ENCODE data around the gene HVCN1.
"Not testable (repeated sequence)": the region's sequence is repeated elsewhere in the genome, so short reads cannot be mapped to it uniquely, and the experiment has no call there.

Gene HVCN1, protein sequence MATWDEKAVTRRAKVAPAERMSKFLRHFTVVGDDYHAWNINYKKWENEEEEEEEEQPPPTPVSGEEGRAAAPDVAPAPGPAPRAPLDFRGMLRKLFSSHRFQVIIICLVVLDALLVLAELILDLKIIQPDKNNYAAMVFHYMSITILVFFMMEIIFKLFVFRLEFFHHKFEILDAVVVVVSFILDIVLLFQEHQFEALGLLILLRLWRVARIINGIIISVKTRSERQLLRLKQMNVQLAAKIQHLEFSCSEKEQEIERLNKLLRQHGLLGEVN

DNA sequence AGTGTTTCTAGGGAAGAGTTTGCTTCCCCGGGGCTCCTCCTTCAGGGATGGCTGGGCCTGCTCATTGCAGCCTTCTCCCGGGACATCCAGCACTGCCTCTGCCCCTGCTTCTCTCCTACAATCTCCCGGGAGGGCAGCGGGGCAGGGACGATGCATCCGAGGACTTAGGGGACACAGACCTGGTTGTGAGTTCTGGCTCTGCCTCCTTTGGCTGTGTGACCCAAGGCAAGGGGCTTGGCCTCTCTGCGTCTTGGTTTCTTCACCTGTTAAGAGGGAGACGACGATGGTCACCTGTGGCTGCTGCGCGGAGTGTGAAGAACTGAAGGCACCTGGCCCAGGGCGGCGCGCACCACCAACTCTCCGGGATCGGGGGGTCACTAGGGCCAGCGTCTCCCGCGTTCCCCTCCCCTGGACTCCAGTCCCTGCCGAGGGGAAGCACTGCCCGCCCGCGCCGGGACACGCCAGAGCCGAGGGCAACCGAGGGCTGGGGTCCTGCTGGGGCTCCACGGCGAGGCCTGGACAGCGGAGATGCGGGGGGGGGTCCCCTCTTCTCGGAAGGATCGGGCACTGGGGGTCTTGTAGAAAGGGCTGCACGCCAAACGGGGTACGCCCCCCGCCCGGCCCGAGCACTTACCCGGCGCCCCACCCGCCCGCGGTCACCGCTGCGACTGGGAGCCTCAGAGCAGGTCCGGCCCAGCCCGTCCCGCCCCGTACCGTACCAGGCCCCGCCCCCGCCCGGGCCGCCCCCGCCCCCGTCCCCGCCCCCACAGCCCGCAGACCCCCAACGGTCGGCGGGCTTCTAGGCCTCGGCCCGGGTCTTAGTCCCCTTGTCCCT lies at the start of gene HVCN1:
Gene HVCN1 (minus strand): TSS at position 670 of the 835 bp plus-strand sequence. CDS start 5,870 bp downstream, outside the sequence.
- peak; percentile 44 for DNase-seq

DNA sequence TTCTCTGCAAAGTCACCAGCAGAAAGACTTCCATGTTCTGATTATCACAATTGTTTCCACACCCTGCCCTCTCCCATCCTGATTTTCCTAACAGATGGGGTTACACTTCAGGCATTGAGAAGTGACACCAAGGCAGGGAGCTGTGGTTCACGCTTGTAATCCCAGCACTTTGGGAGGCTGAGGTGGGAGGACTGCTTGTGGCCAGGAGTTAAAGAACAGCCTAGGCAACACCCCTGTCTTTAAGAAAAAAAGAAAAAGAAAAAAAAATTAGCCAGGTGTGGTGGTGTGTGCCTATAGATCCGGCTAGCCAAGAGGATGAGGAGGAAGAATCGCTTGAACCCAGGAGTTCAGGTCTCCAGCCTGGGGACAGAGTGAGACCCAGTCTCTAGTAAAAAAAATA lies 48.6 kb upstream of the HVCN1 start:
- DNase-seq = no peak

DNA sequence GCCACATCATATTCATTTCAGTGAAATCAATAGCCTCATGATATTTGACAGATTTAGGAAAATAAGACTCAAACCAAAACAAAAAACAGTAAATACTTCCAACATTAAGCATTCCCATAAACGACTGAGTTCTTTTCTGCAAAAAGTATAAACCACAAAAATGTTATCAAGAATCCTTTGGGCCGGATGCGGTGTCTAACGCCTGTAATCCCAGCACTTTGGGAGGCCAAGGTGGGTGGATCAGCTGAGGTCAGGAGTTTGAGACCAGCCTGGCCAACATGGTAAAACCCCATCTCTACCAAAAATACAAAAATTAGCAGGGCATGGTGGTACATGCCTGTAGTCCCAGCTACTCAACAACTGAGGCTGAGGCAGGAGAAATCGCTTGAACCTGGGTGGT lies 48.1 kb upstream of the HVCN1 start:
- DNase-seq = not testable (repeated sequence)

DNA sequence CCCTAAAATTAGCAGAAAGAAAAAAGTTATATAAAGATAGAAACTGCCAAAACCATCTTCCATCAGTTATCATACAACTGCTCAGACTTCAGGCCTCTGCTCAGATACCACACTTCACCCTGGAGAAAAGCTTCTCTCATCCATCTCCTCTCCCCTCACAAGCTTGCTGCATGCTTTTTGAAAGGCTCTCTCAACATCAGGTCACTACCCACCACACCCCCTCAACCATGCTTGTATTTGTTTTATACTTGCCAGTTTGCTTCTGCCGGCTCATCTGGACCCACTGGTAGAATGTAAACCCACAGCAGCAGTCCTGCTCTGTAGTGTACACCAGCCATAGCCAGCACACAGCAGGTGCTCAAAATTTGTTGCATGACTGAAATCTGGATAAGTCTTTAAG lies 45.0 kb upstream of the HVCN1 start:
- DNase-seq = no peak

DNA sequence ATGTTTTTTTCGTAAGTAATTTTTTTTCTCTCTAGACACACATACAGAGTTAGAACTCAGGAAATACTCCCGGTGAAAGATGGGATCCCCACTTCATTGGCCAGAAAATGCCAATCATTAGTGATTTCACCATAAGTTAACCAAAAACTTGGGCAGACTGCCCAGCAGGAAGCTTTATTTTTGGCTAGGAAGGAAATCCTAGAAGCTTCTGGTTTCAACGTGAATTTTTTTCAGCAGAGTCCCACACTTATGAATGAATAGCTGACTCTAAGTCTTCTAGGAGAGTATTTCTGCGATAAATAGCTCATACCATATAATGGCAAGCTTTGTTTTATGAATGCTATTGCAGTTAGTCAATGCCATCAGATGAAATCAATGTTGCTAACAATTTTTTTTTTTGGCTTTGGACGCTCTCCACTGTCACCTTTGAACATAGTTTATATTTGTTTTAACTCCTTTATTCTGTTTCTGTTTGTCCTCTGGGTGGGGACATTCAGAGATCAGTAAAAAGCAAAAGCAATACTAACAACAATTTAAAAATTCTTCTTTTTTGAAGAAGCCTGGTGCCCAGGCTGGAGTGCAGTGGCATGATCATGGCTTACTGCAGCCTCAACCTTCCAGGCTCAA lies 44.3 kb upstream of the HVCN1 start:
- DNase-seq = no peak

DNA sequence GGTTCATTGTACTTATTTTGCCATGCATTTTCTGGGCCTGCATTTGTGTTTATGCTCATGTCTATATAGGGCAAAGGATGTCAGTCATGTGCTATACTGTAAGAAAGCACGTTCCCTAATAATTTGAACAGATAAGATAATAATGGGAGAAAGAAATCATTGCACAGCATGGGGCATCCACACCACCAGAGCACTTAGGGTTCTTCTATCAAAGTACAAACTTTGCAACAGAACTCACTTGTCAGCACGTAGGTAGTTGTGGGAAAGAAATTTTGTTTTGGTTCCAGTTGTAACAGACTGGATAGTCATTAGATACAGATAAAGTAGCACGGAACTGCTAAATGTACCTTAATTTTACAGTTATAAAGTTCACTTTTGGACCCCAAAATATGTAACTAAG lies 43.7 kb upstream of the HVCN1 start:
- no peak for DNase-seq

DNA sequence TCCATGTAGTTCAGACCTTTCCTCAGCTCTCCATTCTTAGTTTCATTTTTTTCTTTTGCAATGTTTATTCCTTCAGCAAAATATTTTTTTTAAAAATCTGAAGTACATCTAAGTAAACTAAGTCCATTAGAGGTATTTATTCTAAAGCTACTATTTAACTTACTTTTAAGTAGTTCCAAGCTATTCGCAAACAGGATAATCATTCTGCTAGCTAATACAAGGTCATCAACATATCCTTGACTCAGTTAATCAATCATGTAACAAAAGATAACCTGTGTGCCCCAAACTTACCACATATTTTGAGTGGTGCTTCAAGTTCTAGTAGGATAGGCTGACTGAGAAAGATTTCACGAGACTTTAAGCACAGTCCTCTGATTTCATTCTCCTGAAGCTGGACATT lies 42.6 kb upstream of the HVCN1 start:
- DNase-seq = no peak

DNA sequence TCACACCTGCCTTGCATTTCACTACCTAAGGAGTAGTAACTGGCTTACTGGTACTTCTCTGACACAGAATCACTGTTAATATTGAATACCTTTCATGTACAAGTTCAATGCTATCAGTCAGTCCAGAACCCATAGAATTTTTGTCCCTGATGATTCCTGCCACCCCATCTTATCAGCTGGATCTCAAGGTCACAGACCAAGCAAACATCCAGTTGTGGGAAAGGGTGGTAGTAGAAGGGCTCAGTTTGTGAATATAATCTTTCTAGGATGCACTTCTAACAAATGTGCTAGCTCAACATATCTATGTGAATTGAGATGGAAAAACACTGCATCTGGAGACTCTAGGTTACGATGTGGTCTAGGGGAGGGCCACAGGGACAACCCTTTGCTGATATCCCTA lies 39.7 kb upstream of the HVCN1 start:
- no peak for DNase-seq

DNA sequence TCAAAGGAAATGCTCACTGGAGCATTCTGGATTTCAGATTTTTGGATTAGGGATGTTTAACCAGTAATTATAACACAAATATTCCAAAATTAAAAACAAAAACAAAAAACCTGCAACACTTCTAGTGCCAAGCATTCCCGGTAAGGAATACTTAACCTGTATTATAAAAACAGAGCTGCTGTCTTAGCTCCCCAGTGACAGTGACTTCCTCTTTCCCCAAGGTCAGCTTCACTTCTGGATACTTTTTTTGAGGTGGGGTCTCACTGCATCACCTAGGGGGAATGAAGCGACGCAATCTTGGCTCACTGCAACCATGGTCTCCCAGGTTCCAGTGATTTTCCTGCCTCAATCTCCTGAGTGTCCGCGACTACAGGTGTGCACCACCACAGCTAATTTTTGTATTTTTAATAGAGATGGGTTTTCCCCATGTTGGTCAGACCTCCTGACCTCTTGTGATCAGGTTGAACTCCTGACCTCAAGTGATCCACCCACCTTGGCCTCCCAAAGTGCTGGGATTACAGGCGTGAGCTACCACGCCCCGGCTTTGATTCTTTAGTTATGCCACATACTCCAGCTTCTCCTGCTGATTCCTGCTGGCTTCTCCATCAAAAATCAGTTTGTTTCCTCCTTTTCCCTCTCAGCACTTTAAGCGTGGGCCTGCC lies 37.9 kb upstream of the HVCN1 start:
- no peak for DNase-seq

DNA sequence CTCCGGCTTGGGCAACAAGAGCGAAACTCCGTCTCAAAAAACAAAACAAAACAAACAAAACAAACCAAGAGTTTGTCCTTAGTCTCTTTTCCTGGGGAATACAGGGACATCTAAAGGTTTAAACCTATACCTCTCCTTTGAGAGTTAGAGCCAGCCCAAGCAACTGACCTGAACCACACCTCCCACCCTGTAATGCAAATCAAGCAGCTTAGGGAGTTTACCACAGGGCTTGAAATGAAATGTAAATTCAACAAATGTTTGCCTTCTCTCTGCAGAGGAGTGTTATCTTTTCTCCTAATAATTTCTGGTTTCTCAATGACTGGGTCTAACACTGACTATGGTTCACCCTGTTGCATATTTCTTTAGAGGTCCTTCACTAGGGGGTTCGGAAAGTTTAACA lies 37.1 kb upstream of the HVCN1 start:
- no peak for DNase-seq

DNA sequence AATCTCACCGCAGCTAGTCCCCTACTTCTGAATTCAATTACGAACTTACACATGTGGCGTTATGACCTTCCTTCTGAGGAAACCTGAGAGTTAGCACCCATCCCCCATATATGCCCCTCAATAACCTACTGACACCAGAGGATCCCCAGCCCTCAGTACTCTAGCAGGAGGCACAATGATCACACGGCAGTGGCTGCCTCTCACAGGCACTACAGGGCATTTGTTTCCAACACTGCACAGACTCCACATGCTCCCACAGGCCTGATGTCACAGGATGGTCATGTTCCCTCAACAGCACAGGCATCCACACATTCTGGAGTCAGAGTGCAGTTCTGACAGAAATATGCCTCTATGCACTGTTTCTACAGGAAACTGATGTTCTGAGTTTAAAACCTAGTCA lies 36.4 kb upstream of the HVCN1 start:
- no peak for DNase-seq

DNA sequence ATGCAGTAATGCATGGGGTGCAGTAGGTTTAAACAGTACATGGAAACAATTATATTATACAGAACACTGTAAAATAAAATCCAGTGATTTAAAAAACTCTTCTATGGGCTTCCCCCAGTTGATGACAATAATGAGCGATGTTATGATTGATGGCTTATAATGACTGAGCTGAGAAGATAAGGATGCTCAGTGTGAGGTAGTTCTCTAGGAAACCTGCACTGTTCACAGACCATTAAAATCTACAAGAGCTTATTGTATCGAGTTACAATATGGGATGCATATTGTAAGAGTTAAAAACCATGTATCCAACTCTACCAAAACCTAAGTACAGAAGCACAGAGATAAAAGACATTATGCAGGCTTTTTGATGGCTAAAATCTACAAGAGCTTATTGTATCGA lies 34.0 kb upstream of the HVCN1 start:
- not testable (repeated sequence) for DNase-seq

DNA sequence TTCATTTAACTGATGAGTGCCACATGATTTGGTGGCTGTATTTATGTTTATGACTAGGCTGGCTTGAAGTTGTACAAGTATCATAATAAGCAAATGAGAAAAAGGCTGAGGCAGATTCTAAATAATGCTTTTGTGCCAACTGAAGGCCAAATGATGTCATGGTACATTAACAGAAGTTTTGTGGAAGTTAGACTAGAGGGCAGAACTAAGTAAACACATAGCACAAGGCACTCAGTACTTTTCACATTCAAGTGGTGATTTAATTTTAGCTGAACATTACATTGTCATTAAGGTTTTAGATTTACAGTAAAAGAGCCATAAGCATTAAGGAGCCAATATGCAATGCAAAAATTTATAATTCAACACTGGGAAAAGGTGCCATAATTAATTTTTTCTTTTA lies 32.7 kb upstream of the HVCN1 start:
- no peak for DNase-seq

DNA sequence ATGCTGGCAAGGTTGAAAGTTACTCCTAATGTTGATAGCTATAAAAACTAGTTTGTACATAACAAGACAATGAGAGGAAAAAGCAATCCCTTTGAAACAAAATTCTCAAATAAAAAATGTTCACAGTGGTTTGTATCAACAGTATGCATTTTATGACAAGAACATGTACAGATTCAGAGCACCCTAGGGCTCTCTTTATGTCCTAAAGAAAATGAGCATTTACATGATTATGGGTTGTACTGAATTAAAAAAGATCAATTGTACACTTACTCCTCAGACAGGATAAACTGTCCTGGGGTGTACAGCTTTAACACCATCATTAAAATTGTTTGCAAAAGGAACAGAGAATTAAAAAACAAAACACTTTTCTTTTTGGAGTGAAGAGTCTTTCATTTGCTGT lies 31.6 kb upstream of the HVCN1 start:
- no peak for DNase-seq

DNA sequence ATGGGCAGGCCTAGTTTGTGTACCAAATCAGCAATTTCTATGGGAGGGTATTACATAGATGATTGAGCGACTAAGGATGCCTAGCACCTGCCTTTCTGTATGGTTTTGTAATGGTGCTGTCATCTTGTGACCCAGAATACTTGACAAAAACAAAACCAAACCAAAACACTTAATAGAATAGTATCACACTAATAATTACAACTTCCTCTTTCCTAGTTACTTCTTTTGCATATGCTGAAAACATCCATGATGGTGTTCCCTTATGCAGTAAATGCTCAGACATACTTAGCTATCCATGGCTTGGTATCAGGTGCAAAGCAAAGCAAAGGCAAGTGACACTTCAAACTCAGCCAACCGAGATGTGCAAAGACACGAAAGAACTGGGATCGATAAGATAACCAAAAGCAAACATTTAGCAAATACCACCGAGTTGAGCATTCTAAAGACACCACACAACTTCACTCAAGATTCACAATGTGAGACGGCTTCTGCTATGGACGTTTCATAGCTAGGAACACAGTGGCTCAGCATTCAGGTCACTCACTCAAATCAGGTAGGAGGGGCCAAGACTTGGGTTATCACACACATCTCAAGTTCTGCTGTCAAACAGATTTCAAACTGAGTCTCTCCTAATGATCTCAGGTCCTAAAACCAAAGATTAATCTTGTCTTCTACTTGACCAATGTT lies 29.4 kb upstream of the HVCN1 start:
- no peak for DNase-seq

DNA sequence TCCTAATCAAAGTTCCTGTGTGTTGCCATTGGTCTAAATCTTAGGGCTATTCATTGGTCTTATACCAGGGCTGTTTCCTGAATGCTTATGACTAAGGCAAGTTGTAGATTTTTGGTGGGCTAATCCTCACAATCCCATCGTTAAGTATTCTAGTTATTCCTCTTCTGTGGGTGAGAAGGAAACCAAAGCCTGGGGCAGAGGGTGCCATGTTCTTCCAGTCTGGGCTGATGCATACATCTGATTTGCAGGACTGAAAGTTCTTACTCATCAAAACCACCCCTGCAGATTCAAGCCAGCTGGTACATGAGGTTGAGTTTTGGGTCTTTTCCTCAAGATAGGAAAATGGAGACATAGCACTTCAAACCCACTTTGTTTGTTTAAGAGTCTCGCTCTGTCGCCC lies 28.1 kb upstream of the HVCN1 start:
- no peak for DNase-seq

DNA sequence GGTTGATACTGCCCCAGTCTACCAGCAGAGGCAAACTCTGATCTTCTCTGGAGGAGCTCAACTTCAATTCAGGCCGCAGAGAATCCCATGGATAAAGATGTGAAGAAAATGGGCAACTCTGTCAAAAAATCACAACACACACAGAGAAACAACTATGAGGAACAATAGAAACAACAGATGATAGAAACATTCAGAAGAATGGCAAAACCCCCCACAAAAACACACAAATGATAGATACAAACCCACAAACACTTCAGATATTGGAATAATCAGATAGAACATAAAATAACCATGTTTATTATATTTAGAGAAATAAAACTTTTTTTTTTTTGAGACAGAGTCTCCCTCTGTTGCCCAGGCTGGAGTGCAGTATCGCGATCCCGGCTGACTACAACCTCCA lies 20.0 kb upstream of the HVCN1 start:
- no peak for DNase-seq

DNA sequence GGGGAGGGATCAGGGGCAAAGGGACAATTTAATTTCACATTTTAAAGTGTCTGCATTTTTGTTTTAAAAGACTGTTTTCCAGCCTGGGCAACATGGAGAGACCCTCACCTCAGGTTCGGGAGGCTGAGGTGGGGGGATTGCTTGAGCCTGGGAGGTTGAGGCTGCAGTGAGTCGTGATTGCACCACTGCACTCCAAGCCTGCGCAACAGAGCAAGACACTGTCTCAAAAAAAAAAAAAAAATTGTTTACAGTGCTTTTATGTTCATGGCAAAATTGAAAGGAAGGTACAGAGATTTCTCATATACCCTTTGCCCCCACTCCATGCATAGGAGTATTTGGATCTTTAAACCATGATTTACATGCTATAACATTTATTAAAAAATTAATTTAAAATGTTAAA lies 16.4 kb upstream of the HVCN1 start:
- no peak for DNase-seq

DNA sequence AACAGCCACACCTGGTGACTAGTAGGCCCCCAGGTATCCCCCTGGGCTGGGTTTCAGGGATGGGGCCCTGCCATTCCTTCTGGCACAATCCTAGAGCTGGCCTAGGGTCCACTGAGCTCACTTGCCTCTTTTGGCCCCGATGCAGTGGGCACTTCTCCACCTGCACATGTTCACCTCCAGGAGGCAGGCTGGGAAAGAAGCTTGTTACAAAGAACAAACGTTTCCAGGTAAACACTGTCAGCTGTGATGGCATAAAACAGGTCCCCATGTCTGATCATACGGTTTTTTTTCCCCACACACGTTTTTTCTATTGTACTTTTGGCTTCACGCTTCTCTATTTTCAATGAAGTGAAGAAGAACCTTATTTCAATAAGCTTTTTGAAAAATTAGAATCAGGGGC lies 15.8 kb upstream of the HVCN1 start:
- DNase-seq = no peak

DNA sequence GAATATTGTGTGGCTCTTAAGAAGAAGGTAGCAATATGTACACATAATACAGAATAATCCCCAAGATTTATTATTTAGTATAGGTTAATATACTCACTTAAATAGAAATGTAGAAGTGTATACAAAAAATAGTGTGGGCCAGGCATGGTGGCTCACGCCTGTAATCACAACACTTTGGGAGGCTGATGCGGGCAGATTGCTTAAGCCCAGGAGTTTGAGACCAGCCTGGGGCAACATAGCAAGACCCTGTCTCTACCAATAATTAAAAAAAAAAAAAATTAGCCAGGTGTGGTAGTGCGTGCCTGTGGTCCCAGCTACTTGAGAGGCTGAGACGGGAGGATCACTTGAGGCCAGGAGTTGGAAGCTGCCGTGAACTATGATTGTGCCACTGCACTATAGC lies 15.3 kb upstream of the HVCN1 start:
- DNase-seq = no peak

DNA sequence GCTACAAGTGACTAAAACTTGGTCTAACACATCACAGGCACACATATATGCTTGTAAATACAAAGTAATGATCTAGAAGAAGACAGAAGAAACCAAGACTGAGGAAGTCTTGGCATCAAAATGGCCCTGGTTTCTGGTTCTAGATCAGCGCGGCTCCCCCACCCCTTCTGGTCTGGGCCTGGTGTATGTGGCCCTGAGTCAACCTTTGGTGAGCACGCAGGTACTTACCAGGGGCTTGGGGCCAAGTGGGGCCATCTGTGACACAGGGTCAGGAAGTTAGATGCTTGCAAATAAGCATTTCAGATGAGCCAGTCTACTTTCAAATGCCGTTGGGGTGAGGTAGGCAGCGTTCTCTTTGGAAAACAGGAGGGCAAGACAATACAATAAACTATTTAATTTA lies 13.2 kb upstream of the HVCN1 start:
- DNase-seq = no peak

DNA sequence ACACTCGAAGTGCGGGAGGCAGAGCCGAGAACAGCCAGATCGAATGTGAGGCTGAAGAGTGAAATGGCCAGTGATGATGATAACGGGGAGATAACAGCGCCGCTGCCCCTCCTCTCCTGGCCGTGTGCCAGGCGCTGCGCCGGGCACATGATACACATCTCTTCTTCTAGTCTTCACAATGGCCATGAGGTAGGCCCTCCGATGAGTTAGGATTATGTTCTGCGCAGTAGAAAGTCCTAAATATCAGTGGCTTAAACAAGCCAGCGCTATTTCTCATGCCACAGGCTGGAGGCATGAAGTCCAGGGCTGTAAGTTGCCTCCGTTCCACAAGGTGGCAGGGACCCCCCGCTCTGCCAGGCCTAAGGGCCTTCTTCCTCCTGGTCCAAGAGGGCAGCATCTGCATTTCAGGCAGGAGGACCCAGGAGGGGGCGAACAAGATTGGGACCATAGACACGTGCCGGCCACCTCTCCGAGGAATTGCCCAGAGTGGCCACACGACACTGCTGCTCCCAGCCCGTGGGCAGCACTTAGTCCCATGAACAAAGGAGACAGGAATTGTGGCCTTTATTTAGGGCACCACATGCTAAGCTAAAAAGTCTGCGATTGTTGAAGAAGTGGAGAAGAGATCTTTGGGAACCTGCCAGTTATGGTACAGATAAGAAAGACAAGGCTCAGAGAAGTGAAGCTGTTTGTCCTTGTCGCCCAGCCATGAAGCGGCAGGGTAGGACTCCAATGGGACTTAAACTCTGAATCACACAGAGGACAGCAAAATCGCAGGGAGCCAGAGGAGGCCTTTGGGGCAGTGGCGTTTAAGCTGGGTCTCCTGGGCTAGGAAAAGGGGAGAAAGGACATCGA lies 10.9 kb upstream of the HVCN1 start:
- DNase-seq = no peak
